ENCODE results near the gene LITAF. TPM values are rescaled to one million over a fixed set of nuclear protein-coding genes. Genes with fewer than 3 reads are reported as not detected.
"Not testable (repeated sequence)": the region's sequence is repeated elsewhere in the genome, so short reads cannot be mapped to it uniquely, and the experiment has no call there.

Gene LITAF
- total and polyA plus RNA-seq, 12 donors = 17.3 to 83.2 (median 51.3) TPM

DNA sequence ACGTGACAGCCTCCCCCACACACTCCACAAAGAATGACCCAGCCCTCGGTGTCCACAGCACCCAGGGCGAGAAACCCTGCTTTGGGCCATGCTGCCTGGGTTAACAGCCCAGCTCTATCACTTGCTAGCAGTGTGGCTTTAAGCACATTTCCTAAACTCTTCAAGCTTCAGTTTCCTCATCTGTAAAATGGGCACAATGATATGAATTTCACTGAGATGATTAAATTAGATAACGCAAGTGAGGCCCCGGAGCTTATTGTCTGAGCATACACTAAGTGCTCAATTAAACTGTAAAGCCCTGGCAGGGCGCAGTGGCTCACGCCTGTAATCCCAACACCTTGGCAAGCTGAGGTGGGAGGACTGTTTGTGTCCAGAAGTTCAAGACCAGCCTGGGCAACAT is 79.4 kb downstream of the LITAF start:
- H3K27ac ChIP-seq = no peak overlapping the region
- H3K4me3 ChIP-seq = no peak overlapping the region
- intact Hi-C loops (cut with DNase I) = no loop called here
- DNase-seq = no peak
- TF ChIP-seq, protein P1, sequence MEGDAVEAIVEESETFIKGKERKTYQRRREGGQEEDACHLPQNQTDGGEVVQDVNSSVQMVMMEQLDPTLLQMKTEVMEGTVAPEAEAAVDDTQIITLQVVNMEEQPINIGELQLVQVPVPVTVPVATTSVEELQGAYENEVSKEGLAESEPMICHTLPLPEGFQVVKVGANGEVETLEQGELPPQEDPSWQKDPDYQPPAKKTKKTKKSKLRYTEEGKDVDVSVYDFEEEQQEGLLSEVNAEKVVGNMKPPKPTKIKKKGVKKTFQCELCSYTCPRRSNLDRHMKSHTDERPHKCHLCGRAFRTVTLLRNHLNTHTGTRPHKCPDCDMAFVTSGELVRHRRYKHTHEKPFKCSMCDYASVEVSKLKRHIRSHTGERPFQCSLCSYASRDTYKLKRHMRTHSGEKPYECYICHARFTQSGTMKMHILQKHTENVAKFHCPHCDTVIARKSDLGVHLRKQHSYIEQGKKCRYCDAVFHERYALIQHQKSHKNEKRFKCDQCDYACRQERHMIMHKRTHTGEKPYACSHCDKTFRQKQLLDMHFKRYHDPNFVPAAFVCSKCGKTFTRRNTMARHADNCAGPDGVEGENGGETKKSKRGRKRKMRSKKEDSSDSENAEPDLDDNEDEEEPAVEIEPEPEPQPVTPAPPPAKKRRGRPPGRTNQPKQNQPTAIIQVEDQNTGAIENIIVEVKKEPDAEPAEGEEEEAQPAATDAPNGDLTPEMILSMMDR (IDR thresholded peaks at IDR 0.05) = no peak
- TF ChIP-seq POLR2A (IDR thresholded peaks at IDR 0.05) = no peak
- H3K27me3 ChIP-seq = no peaks in the 10 kb centered on the region
- WGBS, 4 donors = 94 to 100% (median 94%) methylated on average over 6 to 7 of the region's 7 CpGs
- no peaks in the 10 kb centered on the region for H3K4me1 ChIP-seq (replicated peaks in 1 of 2)
- H3K36me3 ChIP-seq (replicated peaks in 1 of 2) = no peaks in the 10 kb centered on the region
- H3K9me3 ChIP-seq (replicated peaks in 1 of 3) = no peaks in the 10 kb centered on the region

DNA sequence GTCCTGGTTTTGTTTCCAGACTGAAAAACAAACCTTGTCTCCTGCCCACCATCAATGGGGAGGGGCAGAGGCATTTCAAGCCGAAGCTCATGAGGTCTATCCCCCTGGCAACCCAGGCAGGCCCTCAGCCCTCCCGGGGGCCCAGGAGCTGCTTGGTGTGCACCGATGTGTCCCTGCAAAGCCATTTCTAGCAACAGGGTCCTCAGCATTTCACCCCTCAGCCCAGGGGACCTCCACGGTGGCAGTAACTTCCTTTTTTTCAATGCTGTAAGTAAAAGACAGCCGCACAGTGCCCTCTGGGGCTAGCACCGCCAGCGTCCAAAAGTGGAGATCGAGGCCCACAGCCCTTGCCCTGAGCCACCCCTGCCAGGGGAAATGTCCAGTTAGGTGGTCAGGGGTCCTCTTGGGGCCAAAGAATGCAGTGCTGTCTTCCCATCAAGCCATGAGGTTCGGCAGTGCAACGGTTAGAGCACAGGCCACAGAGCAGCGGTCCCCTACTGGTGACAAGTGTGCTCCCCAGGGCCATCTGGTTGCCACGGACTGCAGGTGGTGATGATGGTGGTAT is 79.9 kb downstream of the LITAF start:
- Histone ChIP-seq H3K27me3 (no peaks in the 10 kb centered on the region), H3K9me3 (replicated peaks in 1 of 3) (no peaks in the 10 kb centered on the region), H3K4me3 (no peak overlapping the region), H3K27ac (no peak overlapping the region), H3K4me1 (replicated peaks in 1 of 2) (no peaks in the 10 kb centered on the region), H3K36me3 (replicated peaks in 1 of 2) (no peaks in the 10 kb centered on the region)
- no peak for DNase-seq
- intact Hi-C loops (cut with DNase I) = no loop called here
- 67 to 77% (median 71%) methylated on average over 7 to 12 of the region's 12 CpGs for WGBS, 4 donors
- TF ChIP-seq POLR2A (IDR thresholded peaks at IDR 0.05) = no peak
- TF ChIP-seq, protein P1 (IDR thresholded peaks at IDR 0.05) = peak in 1 of 6 experiments; percentile 2

DNA sequence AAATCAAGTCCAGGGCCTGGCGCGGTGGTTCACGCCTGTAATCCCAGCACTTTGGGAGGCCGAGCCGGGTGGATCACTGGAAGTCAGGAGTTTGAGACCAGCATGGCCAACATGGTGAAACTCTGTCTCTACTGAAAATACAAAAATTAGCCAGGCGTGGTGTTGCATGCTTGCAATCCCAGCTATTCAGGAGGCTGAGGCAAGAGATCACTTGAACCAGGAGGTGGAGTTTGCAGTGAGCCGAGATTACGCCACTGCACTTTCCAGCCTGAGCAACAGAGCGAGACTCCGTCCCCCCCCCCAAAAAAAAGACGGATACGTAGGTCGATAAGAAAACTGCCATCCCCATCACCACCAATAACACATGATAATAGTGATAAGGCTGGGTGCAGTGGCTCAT is 82.5 kb downstream of the LITAF start:
- DNase-seq; H3K36me3 ChIP-seq (replicated peaks in 1 of 2); H3K4me1 ChIP-seq (replicated peaks in 1 of 2); H3K4me3 ChIP-seq; H3K9me3 ChIP-seq (replicated peaks in 1 of 3); H3K27ac ChIP-seq; intact Hi-C loops (cut with DNase I); H3K27me3 ChIP-seq: not testable (repeated sequence)
- WGBS, 4 donors = 81 to 93% (median 85%) methylated on average over 13 of the region's 13 CpGs

DNA sequence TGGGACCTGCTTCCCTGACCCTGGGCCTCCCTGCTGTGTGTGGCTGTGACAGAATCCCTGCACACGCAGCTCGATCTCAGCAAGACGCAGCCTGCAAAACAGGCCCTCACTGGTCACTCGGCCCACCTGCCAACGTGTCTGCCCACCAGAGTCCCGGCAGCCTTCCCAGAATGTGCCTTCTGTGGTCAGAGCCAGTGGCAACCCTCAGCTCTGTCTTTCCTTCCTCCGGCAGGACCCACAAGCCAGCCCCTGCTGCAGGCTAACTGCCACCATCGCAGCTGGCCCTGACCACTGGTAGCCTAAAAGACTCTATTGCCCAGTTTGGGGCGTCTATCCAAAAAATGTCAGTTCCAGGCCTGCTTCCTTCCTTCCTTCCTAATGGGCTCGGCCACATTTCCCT is 83.2 kb downstream of the LITAF start:
- no peak overlapping the region for H3K27ac ChIP-seq
- H3K27me3 ChIP-seq = no peaks in the 10 kb centered on the region
- DNase-seq = no peak
- no peak overlapping the region for H3K4me3 ChIP-seq
- H3K4me1 ChIP-seq (replicated peaks in 1 of 2) = no peaks in the 10 kb centered on the region
- H3K36me3 ChIP-seq (replicated peaks in 1 of 2) = no peaks in the 10 kb centered on the region
- WGBS, 4 donors = 68 to 78% (median 73%) methylated on average over 5 to 10 of the region's 10 CpGs
- intact Hi-C loops (cut with DNase I) = no loop called here
- no peaks in the 10 kb centered on the region for H3K9me3 ChIP-seq (replicated peaks in 1 of 3)
- TF ChIP-seq, protein P1 (IDR thresholded peaks at IDR 0.05) = no peak
- no peak for TF ChIP-seq POLR2A (IDR thresholded peaks at IDR 0.05)

DNA sequence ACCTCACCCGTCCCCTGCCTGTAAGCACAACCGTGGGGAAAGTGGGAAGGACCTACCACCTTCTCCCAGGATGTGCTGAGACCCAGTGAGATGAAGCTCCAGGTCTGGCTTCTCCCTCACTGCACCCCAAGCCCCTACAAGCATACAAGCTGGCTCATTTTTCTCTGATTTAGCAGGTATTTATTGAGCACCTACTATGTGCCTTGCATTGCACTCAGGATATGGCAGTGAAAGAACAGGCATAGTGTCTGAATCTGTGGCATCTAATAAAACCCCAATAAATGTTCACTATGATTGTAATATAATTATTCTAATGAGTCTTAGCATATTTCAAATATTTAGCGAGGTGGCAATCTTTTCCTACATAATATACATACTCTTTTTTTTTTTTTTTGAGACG is 84.5 kb downstream of the LITAF start:
- no peak for DNase-seq
- WGBS, 4 donors = 61 to 72% (median 62%) methylated on average over 2 to 4 of the region's 4 CpGs
- Histone ChIP-seq H3K27ac (no peak overlapping the region), H3K9me3 (replicated peaks in 1 of 3) (no peaks in the 10 kb centered on the region), H3K27me3 (no peaks in the 10 kb centered on the region), H3K4me1 (replicated peaks in 1 of 2) (peaks cover 5 to 10% of the 10 kb centered on the region in 2 donors), H3K4me3 (no peak overlapping the region), H3K36me3 (replicated peaks in 1 of 2) (no peaks in the 10 kb centered on the region)
- intact Hi-C loops (cut with DNase I) = no loop called here
- TF ChIP-seq POLR2A (IDR thresholded peaks at IDR 0.05) = no peak
- TF ChIP-seq, protein P1 (IDR thresholded peaks at IDR 0.05) = no peak

All from adrenal gland (tissue), 12 donors.